Measurements from ENCODE around the gene TMEM203.
A peak's percentile ranks its signal among the peaks of the same experiment; 100 is the strongest.

The TMEM203 gene

DNA sequence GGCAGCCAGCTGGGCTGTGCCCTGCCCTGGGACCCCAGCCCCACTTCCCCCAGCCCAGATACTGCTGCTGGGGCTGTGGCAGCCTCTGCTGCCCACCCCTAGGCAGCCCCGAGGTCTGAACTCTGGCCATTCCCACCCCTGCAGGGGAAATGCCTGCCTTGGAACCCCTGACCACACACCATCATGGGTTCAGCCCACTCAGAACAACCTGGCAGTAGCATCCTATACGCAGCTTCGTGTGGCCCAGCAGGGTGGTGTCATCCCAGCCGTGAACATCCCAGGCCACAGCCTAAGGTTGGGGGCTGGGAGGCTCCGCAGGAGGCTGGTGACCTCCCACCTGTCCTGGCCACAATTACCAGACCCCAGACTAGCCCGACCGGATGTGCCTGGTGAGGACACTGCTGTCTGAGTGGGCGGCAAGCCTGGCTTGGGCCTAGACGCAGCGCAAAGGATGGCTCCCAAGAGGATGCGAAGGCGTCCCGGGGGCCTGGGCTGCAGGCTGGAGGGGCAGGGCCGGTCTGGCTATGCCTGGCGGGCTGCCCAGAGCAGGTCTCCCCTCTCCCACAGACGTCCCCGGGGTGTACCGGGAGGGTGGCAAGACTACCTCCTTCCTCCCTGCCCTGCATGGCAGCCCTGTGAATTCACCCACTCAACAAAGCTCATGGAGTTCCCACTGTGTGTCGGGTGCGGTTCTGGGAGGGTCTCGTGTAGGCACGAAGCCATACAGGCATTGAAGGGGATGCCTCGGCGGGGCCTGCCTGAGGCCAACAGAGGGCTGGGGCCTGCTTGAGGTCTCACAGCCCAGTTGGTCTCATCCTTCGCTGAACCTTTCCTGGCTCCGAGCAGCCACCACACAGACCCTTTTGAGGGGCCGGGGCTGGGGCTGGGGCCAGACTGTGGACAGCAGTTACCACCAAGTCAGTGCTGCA lies 23.8 kb upstream of the TMEM203 start:
- no peak for DNase-seq (ENCODE audit: low spot score)

DNA sequence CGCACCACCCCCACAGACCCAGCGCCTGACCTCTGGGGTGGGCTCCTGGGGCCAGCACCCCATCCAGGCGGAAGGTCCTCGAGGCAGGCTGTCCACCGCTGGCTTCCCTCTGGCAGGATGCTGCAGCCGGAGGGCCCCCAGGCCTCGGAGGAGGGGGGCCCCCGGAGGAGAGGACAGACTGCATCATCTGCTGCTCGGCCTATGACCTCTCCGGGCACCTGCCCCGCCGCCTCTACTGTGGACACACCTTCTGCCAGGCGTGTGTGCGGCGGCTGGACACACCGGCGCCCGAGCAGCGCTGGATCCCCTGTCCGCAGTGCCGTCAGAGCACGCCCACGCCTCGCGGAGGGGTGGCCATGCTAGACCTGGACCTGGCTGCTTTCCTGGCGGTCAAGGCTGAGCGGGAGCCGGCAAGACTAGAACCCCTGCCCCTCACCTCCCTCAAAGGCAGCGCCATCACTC lies 23.1 kb upstream of the TMEM203 start:
- no peak for DNase-seq (ENCODE audit: low spot score)

DNA sequence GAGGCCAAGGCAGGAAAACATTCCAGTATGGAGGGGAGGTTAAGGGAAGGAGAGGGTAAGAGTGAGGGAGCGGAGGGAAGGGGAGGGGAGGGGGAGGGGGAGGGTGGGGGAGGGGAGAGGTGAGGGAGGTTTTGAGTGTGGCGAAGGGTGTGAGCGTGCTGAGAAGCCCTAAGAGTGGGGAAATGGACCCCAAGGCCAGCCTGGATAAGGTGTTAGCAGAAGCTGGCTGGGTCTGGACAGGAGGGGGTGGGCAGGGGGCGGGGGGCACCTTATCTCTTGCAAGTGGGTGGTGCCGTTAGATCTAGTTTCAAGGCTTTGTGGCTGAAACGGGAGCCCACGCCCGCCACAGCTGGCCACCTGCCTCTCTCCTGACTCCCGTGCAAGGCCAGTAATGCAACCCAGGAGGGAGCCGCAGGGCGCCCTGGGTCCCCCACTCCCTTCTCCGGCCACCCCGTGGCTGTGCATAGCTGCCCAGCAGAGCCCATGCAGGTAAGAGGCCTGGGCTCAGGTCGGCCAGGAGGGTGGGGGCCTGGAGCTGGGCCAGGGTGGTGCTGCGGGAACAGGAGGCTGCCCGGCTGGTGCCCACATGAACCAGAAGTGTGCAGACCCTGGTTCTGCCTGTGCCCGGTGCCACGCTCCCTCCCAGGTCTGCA lies 22.5 kb upstream of the TMEM203 start:
- DNase-seq (ENCODE audit: low spot score) = no peak

DNA sequence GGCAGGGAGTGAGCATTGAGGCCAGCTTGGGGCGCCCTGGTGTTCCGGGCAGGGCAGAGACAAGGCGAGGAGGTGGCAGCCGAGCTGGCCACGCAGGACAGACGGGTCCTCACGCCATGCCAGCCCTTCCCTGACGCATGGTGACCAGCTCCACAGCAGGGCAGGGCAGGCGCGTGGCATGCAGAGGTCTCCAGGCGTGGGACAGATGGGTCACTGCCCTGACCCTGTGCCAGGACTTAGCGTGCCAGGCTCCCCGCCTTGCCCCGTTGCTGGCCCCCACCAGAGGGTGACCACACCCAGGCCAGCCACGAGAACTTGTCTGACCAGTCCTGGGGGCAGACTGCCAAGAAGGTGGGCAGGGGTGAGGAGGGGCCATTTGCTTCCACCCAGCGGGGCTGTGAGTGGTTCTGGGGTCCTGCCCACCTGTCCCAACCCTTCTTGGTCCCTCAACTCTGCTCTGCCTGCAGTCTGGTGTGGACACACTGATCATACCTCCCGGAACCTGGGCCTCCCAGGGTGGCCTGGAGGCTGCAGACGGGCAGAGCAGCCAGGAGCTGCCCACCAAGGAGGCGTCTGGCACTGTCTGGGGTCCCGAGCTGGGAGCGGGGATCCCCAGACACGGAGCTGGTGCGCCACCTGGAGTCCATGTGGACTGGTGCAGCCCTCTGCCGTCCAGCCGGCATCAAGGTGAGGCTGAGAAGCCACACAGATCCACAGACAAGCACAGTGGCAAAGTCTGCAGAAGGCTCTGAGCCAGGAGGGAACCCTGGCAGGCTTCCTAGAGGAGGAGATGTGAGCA lies 21.8 kb upstream of the TMEM203 start, which contains the start of gene RNF224:
RNF224 (plus strand) TSS at position 449 of the 799 bp plus-strand sequence. CDS start 834 bp downstream, outside the sequence.
- DNase-seq (ENCODE audit: low spot score) = peak; percentile 97

DNA sequence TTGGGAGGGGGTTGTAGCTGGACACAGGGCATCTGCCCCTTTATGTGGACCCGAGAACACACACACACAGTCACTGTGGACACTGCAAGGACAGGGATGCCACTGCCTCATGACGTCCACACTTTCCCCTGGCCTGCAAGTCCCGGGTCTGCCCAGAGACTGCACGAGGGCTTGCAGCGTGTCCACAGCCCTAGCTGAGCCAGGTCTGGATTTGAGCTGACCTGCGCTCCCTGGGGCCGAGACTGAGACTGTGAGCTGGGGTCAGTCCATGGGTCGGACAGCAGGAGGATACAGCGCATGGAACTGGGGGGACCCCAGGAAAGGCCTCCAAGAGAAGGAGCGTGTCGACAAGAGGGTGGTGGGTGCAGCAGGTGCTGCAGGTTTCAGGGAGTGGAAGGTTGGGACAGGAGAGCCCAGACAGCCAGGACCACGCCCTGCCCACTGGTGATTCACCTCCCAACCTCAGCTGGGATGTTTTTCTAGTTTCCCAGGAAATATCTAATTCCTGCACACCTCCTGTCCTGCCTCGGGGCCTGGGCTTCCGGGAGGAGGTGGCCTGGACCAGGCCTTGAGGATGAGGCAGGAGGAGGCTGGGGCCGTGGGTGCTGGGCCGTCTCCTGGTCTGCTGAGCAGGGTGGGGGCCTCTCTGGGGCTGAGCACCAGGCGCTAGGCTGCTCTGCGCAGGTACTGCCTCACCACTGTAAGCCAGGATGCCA lies 21.0 kb upstream of the TMEM203 start:
- DNase-seq (ENCODE audit: low spot score) = no peak

DNA sequence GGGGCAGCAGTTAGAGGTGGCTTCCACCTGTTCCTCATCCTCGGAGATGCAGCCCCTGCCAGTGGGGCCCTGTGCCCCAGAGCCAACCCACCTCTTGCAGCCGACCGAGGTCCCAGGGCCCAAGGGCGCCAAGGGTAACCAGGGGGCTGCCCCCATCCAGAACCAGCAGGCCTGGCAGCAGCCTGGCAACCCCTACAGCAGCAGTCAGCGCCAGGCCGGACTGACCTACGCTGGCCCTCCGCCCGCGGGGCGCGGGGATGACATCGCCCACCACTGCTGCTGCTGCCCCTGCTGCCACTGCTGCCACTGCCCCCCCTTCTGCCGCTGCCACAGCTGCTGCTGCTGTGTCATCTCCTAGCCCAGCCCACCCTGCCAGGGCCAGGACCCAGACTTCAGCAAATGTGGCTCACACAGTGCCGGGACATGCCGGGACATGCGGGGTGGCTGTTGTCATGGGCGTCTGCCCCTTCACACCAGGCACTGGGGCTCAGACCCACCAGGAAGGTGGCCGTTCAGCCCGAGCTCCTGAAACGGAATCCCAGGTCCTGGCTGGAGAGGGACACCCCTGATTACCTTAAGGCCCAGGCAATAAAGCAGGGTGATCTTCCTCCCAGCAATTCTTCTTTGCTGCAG lies 20.4 kb upstream of the TMEM203 start:
- DNase-seq (ENCODE audit: low spot score) = no peak

DNA sequence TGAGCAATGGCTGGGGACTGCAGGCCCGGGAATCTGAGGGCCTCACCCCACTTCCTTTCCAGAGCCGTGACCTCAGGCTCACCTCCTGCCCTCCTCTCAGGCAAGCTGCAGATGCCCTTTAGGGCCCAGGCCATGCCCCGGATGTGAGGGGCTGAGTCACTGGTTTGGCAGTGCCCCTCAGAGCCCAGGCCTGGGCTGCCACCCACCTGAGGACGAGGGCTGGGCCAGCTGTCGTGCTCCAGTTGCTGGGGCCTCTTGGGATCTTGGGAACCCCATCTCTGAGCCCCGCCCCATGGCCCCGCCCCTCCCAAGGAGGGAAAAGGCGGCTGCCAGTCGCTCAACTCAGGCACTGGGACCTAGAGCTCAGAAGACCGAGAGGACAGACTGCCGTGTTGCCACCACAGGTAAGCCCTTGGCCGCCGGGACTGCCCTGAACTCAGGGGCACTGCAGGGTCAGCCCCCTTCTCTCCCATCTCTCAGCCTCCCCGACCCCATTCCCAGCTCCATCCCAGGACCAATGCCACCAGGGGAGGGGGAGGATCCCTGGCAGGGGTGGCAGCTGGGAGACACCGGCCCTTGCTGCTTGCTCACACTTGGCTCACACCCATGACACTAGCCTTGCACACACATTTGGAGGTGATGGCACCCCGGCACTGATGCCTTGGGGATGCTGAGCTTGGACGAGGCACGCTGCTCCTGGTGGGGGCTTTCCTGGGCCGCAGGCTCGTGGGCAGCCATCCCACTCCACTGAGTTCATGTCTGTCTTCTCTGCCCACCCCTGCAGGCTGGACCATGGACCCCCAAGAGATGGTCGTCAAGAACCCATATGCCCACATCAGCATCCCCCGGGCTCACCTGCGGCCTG lies 19.6 kb upstream of the TMEM203 start, which contains the start of gene CYSRT1:
CYSRT1 (plus strand) TSS at position 345 of the 865 bp plus-strand sequence; CDS start at position 793, 448 bp downstream.
- no peak for DNase-seq (ENCODE audit: low spot score)

DNA sequence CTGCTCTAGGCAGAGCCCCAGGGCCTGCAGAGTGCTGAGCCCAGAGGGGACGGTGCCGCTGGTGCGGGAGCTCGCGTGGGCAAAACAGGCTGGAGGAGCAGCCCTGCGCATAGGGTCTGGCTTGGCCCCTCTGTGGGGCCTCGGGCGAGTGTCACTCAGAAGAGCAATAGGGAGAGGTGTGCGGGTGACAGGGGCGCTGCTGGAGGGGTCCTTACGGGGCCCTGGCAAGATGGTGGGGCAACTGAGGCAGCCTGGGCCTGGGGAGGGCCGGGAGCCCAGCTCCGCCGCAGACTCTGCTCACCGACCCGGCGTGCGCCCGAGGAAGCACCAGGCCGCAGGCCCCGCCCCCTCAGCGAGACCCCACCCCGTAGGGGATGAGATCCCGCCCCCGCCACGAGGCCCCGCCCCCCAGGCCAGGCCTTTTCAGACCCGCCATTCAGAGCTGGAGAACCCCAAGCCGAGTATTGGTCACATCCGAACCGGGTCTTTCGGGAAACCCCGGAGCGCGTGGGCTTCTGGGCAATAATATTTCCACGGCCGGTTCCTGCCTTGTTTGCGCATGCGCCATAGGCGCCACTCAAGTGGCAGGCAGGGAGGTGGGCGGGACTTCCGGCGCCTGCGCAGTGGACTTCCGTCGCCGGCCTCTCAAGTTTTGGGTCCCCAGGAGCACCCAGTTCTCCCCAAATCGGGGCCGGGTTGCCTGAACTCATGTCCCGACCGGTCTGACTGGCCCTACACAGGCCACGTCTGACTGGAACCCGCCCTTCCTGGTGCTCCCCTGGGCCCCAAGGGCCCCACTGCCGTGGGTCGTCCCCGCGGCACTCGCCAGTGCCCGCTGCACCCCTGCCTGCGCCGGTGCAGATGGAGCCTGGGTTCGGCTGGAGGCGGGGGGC lies 17.9 kb upstream of the TMEM203 start:
- DNase-seq (ENCODE audit: low spot score) = peak; percentile 99

DNA sequence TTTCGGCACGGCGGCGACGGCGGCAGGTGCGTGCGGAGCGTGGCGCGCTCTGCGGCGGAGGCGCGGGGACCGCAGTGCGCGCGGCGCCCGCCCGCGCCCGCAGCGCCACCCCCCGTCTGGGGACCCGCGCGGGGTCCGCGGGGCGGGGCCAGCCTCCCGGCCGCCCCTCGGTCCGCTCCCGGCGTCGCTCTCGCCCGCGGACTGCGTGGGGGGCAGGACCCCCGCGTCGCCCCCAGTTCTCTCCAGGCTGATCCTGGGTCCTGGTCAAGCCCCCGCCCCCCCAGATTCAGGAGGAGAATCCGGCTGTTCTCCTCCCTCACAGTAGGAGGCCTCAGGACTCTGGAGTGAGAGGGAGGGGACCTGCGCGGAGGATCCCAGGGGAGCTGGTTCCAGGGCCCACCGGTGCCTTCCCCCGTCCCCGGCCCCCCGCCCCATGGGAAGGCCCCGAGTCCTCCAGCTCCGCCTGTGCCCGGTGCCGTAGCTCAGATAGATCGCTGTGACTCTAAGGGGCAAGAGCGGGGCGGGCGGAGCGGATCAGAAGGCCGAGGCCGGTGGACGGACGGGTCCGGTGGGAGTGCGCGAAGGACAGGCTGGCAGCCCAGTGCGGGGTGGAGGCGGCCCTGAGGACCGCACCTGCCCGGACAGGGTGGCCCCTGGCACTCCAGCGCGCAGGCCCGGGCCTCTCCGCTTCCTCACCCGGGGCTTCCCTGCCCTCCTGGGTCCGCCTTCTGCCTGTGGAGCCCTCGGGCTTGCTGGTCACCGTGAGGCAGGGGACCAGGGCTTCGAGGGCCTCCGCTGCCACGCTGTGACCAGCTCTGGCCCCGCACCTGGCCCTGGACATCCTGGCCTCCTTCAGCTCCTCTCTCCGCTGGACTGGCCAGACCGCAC lies 17.0 kb upstream of the TMEM203 start, which contains the start of gene RNF208:
RNF208 (minus strand) TSS at position 51 of the 888 bp plus-strand sequence. CDS start 1,028 bp downstream, outside the sequence.
- DNase-seq (ENCODE audit: low spot score) = peak; percentile 62

DNA sequence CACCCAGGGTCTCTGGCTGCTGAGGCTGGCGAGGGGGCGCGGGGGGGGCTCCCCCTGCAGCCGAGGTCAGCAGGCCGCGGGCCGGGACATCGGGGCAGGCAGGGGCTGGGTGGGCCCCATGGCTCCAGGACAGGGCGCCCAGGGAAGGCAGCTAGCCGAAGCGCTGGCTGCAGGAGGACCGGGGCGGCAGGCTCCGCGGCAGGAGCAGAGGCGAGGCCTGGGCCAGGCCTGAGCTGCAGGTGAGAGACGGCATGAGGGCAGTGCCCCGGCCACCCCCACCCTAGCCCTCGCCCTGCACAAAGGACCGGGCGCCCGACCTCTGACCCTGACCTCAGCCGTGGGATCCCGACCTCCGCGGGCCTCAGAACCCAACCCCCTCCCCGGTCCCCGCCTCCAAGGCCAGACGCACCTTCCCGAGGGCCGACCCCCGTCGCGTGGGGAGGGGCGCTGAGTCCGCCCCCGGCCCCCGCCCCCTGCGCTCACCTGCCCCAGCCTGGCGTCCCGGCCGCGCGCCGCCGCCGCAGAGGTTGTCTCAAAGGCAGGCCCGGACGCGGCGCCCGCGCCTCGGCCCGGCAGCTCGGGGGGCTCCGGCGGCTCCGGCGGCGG lies 16.2 kb upstream of the TMEM203 start:
- DNase-seq (ENCODE audit: low spot score) = peak; percentile 68

DNA sequence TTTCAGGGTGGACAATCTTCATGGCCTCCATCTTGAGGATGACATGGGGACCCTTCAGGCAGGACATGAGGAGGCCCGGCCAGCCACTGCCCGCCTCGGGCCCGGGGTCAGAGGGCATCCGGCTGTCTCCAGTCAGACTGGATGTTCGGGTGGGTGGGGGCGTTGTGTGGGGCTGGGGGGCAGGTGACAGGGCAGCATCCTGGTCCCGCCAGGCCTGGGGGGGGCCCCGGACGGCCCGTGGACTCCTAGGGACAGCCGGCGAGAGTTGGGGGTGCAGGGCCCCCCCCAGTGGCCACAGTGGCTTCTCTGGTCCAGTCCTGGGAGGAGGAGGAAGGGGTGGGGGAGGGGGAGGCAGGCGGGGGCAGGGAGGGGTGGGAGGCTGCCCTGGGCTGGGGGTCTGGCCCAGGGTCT lies 15.7 kb upstream of the TMEM203 start:
- DNase-seq (ENCODE audit: low spot score) = no peak

DNA sequence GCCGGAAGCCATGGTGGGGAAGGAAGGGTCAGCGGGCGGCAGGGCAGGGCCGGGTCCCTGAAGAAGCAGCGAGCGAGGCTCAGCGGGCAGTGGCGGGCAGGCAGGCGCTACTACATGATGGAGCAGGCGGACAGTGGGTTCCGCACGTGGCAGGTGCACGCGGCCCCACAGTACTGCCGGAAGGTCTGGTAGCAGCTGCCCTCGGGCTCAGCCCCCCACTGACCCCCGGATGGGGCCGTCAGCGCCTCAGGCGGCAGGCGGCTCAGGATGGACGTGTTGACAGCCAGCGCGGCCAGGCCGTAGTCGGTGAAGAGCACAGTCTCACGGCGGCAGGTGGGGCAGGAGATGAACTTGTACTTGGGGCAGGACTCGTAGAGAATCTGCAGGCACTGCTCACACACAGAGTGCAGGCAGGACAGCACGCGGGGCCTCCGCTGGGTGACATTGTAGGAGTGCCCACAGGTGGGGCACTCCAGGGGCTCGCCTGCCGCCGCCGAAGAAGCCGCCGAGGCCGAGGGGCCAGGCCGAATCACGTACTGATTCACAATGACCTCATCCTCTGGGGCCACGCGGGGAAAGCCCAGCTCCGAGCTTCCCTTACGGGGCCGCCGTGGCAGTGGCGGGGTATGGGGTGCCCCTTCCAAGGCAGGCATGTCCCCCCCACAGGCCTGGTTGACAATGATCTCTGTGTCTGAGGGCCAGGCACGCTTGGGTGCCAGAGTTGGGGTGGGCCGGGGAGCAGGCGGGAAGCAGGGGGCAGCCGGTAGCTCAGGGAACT lies 15.1 kb upstream of the TMEM203 start:
- no peak for DNase-seq (ENCODE audit: low spot score)

DNA sequence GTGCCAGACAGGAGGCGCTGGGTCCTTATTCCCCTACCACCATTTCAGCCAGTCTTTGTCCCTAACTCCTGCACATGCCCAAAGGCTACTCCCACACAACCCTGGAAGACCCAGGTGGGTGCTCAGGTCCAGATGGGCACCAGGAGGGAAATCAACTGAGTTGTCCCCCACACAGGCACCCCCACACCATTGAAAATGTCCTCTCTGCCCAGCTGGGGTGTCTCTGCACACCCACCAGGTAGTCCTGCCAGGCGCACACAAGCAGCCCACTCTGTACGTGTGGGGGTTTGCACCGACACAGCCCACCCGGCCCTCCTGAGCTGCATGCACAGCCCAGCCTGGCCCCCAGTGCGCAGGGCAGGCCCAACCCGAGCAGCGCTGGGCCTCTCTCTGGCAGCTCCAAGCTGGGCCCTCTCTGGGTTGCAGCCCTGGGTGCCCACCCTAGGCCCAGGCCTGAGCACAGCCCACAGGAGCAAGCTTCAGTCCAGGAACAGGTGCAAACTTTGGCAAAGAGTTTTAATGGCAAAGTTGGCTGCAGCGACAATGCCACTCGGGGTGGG lies 14.4 kb upstream of the TMEM203 start:
- no peak for DNase-seq (ENCODE audit: low spot score)

DNA sequence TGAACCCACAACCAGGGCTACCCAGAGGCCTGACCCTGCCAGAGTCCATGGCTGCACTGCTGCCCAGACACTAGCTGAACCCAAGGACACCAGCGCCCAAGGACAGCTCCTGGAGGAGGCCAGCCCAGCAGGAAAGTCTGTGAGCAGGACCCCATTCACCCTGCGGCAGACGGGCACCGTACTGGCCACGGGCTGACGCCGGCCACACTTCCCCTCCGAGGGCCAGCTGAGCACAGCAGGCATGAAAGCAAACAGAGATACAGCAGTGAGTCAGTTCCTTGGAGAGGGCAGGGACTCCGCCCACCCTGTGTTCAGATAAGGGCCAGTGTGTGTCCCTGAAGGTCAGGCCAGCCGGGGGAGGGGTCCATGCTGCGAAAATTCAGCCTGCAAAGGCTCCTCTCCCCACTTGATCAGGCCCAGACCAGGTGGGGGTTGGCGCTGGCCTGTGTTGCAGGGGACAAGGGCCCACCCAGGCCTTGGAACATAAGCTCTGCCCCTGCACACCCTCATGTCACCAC lies 13.4 kb upstream of the TMEM203 start:
- peak; percentile 80 for DNase-seq (ENCODE audit: low spot score)

DNA sequence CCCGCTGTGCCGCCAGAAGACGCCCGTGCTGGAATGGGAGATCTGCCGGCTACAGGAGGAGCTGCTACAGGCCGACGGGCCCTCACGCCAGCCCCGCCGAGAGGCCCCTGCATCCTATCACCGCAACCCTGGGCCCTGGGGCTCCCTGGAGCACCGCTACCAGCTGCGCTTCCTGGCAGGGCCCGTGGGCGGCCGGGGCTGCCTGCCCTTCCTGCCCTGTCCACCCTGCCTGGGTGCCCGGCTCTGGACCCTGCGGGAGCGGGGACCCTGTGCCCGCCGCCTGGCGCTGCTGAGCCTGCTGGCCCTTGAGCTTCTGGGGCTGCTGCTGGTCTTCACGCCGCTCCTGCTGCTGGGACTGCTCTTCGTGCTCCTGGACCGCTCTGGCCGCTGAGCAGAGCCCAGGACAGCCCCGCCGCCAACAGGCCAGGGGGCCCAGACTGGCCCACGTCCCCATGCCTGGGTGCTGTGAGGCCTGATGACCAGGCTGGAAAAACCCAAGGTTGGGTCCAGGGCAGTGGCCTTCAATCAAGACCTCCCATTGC lies 12.8 kb upstream of the TMEM203 start:
- DNase-seq (ENCODE audit: low spot score) = no peak

All from HuH-7 (cell line).